ENCODE measurements around the gene HAL. TPM values are rescaled to one million over a fixed set of nuclear protein-coding genes. Genes with fewer than 3 reads are reported as not detected.

The HAL gene
- polyA plus RNA-seq, 2 of the 4 experiments (the other 2 are of a cell fraction): 0.22 to 0.43 TPM

DNA sequence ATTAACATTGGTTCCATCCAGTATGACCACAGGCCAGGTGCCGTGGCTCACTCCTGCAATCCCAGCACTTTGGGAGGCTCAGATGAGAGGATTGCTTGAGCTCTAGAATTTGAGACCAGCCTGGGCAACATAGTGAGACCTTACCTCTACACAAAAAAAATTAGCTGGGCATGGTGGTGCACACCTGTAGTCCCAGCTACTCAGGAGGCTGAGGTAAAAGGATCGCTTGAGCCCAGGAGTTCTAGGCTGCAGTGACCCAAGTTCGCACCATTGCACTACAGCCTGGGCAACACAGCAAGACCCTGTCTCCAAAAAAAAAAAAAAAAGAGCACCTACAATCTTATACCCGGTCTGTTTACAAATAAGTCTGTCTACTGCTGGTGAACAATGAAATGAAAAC lies 29.4 kb upstream of the HAL start:
- no peak for FAIRE-seq
- H3K27ac ChIP-seq: no peak overlapping the region
- ATAC-seq: no peak
- no peaks in the 10 kb centered on the region for H3K4me1 ChIP-seq
- H3K4me3 ChIP-seq: no peak overlapping the region
- DNase-seq (ENCODE audit: low read depth in 1 of 2, low spot score in 1 of 2): no peak
- WGBS (ENCODE audit: missing lambda C conversion rate): 88% methylated on average over 4 of the region's 4 CpGs
- TF ChIP-seq HOXA7 (CRISPR knock-in tag; IDR thresholded peaks at IDR 0.05): no peak
- TF ChIP-seq FOSB (CRISPR knock-in tag; IDR thresholded peaks at IDR 0.05): no peak
- no peak for TF ChIP-seq EHMT2 (IDR thresholded peaks at IDR 0.05; ENCODE audit: low read depth)
- TF ChIP-seq, protein P1, sequence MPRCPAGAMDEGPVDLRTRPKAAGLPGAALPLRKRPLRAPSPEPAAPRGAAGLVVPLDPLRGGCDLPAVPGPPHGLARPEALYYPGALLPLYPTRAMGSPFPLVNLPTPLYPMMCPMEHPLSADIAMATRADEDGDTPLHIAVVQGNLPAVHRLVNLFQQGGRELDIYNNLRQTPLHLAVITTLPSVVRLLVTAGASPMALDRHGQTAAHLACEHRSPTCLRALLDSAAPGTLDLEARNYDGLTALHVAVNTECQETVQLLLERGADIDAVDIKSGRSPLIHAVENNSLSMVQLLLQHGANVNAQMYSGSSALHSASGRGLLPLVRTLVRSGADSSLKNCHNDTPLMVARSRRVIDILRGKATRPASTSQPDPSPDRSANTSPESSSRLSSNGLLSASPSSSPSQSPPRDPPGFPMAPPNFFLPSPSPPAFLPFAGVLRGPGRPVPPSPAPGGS (IDR thresholded peaks at IDR 0.05): no peak
- TF ChIP-seq KDM1A (IDR thresholded peaks at IDR 0.05; ENCODE audit: low read depth): no peak
- no peak for TF ChIP-seq NR3C1 (IDR thresholded peaks at IDR 0.05)
- TF ChIP-seq RCOR1 (IDR thresholded peaks at IDR 0.05; ENCODE audit: low read depth, low read length): no peak
- TF ChIP-seq HOXB5 (CRISPR knock-in tag; IDR thresholded peaks at IDR 0.05): no peak
- H3K9me3 ChIP-seq: no peaks in the 10 kb centered on the region
- H3K4me2 ChIP-seq: no peak overlapping the region
- ChIA-PET CTCF (interaction anchor here (0.6 to 1.1 kb wide), 2 partner anchors 19 to 107 kb away, joined by 3 read pairs; no protein-coding TSS in a partner anchor), POLR2A (no interaction called here)

DNA sequence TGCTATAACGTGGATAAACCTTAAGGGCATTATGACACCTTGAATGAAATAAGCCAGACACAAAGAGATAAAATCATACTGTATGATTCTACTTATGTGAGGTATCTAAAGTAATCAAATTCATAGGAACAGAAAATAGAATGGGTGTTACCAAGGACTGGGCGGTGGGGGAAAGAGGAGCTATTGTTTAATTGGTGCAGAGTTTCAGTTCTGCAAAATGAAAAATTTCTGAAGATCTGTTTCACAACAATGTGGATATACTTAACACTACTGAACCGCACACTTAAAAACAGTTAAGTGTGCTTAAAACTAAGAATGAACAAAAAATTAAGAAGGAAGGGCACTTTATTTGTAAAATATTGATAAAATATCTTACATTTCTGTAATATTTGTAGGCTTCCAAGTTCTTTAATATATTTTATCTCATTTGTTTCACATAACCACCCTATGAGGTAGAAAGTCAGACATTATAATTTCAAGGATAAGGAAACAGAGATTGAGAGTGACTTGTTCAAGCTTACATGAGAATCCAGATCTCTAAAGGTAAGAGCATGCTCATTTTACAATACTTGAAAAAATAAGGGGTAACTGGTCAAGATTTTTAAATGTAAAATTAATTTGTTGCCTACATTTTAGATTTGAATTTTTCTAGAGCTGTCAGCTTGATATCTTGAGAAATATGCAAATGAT lies 24.3 kb upstream of the HAL start:
- POLR2A ChIA-PET: no interaction called here
- H3K4me2 ChIP-seq: no peak overlapping the region
- no peaks in the 10 kb centered on the region for H3K9me3 ChIP-seq
- WGBS (ENCODE audit: missing lambda C conversion rate): 92% methylated on average over 3 of the region's 3 CpGs
- no peak overlapping the region for H3K27ac ChIP-seq
- no peak for TF ChIP-seq FOSB (CRISPR knock-in tag; IDR thresholded peaks at IDR 0.05)
- TF ChIP-seq EHF (CRISPR knock-in tag; IDR thresholded peaks at IDR 0.05): no peak
- TF ChIP-seq, protein P2, sequence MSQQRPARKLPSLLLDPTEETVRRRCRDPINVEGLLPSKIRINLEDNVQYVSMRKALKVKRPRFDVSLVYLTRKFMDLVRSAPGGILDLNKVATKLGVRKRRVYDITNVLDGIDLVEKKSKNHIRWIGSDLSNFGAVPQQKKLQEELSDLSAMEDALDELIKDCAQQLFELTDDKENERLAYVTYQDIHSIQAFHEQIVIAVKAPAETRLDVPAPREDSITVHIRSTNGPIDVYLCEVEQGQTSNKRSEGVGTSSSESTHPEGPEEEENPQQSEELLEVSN (IDR thresholded peaks at IDR 0.05; ENCODE audit: borderline replicate concordance, low read depth): no peak
- TF ChIP-seq HOXA7 (CRISPR knock-in tag; IDR thresholded peaks at IDR 0.05): no peak
- TF ChIP-seq CBX8 (IDR thresholded peaks at IDR 0.05): no peak
- no peak for TF ChIP-seq FOSL2 (IDR thresholded peaks at IDR 0.05)
- TF ChIP-seq FOSL2 (CRISPR knock-in tag; IDR thresholded peaks at IDR 0.05): no peak
- no peak for TF ChIP-seq EP300 (IDR thresholded peaks at IDR 0.05)
- no peak for TF ChIP-seq POLR2A (IDR thresholded peaks at IDR 0.05; ENCODE audit: low read length)
- no peak for TF ChIP-seq MAFK (IDR thresholded peaks at IDR 0.05; ENCODE audit: partially characterized antibody)
- ATAC-seq (no peak), DNase-seq (ENCODE audit: low read depth in 1 of 2, low spot score in 1 of 2) (no peak), FAIRE-seq (no peak)
- H3K4me1 ChIP-seq: no peaks in the 10 kb centered on the region
- H3K4me3 ChIP-seq: no peak overlapping the region
- CTCF ChIA-PET: interaction anchor here (0.7 to 1.9 kb wide), 5 partner anchors 12 to 498 kb away, joined by 3 to 5 read pairs (median 5); no protein-coding TSS in a partner anchor

DNA sequence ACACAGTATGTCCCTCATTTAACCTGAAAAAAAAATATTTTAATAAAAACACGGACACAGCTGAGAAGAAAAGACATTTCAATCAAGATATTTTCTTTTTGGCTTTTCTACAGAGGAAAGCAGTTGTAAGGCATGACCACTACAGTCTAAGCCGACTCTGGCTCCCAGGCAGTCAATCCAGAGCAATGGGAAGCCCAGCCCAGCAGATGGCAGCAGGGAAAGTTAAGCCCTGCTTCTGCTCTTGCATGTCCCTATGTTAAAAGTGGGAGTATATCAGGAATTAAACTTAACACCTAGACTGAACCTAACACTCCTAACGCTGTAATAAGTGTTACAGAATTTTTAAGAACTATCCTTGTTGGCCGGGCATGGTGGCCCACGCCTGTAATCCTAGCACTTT lies 19.5 kb upstream of the HAL start:
- no peak for FAIRE-seq
- Histone ChIP-seq H3K27ac (no peak overlapping the region), H3K4me3 (no peak overlapping the region), H3K4me2 (no peak overlapping the region), H3K9me3 (no peaks in the 10 kb centered on the region), H3K4me1 (no peaks in the 10 kb centered on the region)
- DNase-seq (ENCODE audit: low read depth in 1 of 2, low spot score in 1 of 2): peak; percentile 27 to 62
- ATAC-seq: peak; percentile 96 to 97
- WGBS (ENCODE audit: missing lambda C conversion rate): 66% methylated on average over 5 of the region's 5 CpGs
- ChIA-PET POLR2A (no interaction called here), CTCF (interaction anchor here (0.9 to 3.3 kb wide), 8 partner anchors 13 to 501 kb away, joined by 3 to 18 read pairs (median 4); no protein-coding TSS in a partner anchor)
- no peak for TF ChIP-seq CHD2 (IDR thresholded peaks at IDR 0.05; ENCODE audit: low read length, partially characterized antibody)
- TF ChIP-seq ZFP36 (IDR thresholded peaks at IDR 0.05; ENCODE audit: borderline replicate concordance, partially characterized antibody): no peak
- no peak for TF ChIP-seq MAFK (IDR thresholded peaks at IDR 0.05; ENCODE audit: partially characterized antibody)
- TF ChIP-seq RNF2 (IDR thresholded peaks at IDR 0.05; ENCODE audit: borderline replicate concordance, low read depth): no peak
- no peak for TF ChIP-seq HOXA7 (CRISPR knock-in tag; IDR thresholded peaks at IDR 0.05)
- no peak for TF ChIP-seq HEYL (CRISPR knock-in tag; IDR thresholded peaks at IDR 0.05)
- TF ChIP-seq, protein P3, sequence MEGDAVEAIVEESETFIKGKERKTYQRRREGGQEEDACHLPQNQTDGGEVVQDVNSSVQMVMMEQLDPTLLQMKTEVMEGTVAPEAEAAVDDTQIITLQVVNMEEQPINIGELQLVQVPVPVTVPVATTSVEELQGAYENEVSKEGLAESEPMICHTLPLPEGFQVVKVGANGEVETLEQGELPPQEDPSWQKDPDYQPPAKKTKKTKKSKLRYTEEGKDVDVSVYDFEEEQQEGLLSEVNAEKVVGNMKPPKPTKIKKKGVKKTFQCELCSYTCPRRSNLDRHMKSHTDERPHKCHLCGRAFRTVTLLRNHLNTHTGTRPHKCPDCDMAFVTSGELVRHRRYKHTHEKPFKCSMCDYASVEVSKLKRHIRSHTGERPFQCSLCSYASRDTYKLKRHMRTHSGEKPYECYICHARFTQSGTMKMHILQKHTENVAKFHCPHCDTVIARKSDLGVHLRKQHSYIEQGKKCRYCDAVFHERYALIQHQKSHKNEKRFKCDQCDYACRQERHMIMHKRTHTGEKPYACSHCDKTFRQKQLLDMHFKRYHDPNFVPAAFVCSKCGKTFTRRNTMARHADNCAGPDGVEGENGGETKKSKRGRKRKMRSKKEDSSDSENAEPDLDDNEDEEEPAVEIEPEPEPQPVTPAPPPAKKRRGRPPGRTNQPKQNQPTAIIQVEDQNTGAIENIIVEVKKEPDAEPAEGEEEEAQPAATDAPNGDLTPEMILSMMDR (IDR thresholded peaks at IDR 0.05): peak; percentile 39; the same call in 2 of the 3 replicates
- TF ChIP-seq, protein P4, sequence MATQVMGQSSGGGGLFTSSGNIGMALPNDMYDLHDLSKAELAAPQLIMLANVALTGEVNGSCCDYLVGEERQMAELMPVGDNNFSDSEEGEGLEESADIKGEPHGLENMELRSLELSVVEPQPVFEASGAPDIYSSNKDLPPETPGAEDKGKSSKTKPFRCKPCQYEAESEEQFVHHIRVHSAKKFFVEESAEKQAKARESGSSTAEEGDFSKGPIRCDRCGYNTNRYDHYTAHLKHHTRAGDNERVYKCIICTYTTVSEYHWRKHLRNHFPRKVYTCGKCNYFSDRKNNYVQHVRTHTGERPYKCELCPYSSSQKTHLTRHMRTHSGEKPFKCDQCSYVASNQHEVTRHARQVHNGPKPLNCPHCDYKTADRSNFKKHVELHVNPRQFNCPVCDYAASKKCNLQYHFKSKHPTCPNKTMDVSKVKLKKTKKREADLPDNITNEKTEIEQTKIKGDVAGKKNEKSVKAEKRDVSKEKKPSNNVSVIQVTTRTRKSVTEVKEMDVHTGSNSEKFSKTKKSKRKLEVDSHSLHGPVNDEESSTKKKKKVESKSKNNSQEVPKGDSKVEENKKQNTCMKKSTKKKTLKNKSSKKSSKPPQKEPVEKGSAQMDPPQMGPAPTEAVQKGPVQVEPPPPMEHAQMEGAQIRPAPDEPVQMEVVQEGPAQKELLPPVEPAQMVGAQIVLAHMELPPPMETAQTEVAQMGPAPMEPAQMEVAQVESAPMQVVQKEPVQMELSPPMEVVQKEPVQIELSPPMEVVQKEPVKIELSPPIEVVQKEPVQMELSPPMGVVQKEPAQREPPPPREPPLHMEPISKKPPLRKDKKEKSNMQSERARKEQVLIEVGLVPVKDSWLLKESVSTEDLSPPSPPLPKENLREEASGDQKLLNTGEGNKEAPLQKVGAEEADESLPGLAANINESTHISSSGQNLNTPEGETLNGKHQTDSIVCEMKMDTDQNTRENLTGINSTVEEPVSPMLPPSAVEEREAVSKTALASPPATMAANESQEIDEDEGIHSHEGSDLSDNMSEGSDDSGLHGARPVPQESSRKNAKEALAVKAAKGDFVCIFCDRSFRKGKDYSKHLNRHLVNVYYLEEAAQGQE (IDR thresholded peaks at IDR 0.05): no peak
- no peak for TF ChIP-seq CEBPB (IDR thresholded peaks at IDR 0.05)
- peak; percentile 42 for TF ChIP-seq SMC3 (IDR thresholded peaks at IDR 0.05)
- no peak for TF ChIP-seq EP300 (IDR thresholded peaks at IDR 0.05)
- TF ChIP-seq MYC (IDR thresholded peaks at IDR 0.05; ENCODE audit: borderline replicate concordance, low read length): no peak
- peak; percentile 35 to 46; a peak in 4 of 5 replicates for TF ChIP-seq RAD21 (conservative IDR thresholded peaks at IDR 0.05 in 1 of 2, IDR thresholded peaks at IDR 0.05 in 1 of 2)
- TF ChIP-seq HOXB13 (CRISPR knock-in tag; IDR thresholded peaks at IDR 0.05; ENCODE audit: low read depth): no peak

All from A549 (cell line).